ENCODE results near the gene SPTB. TPM values are rescaled to one million over a fixed set of nuclear protein-coding genes. Genes with fewer than 3 reads are reported as not detected.

SPTB gene
- total RNA-seq, 2 experiments from 2014 or later, result 0.31 to 0.32 TPM

- peaks cover 5% of the 10 kb centered on the region for H3K4me1 Mint-ChIP-seq
- DNase-seq, result no peak
- no peak overlapping the region for H3K4me3 Mint-ChIP-seq
- H3K36me3 Mint-ChIP-seq, result no peaks in the 10 kb centered on the region
- no peak overlapping the region for H3K27ac Mint-ChIP-seq
- peaks cover 6% of the 10 kb centered on the region for H3K27me3 Mint-ChIP-seq
- peaks cover 6% of the 10 kb centered on the region for H3K9me3 Mint-ChIP-seq
These were observed 160.9 kb downstream of the SPTB start for GRCh38 chr14:64718762-64719161.

GRCh38 chr14:64717870-64718269 lies 161.8 kb downstream of the SPTB start:
- Mint-ChIP-seq H3K36me3 (no peaks in the 10 kb centered on the region), H3K27me3 (peaks cover 6% of the 10 kb centered on the region), H3K9me3 (peaks cover 14% of the 10 kb centered on the region), H3K4me1 (peaks cover 4% of the 10 kb centered on the region), H3K4me3 (no peak overlapping the region), H3K27ac (no peak overlapping the region)
- DNase-seq, result no peak

- DNase-seq, result no peak
- peaks cover 11% of the 10 kb centered on the region for H3K27me3 Mint-ChIP-seq
- no peaks in the 10 kb centered on the region for H3K36me3 Mint-ChIP-seq
- H3K27ac Mint-ChIP-seq, result no peak overlapping the region
- no peaks in the 10 kb centered on the region for H3K4me1 Mint-ChIP-seq
- no peak overlapping the region for H3K4me3 Mint-ChIP-seq
- peaks cover 18% of the 10 kb centered on the region for H3K9me3 Mint-ChIP-seq
These were observed 163.9 kb downstream of the SPTB start for GRCh38 chr14:64715628-64716412.

GRCh38 chr14:64715146-64715627 lies 164.5 kb downstream of the SPTB start:
- no peaks in the 10 kb centered on the region for H3K4me1 Mint-ChIP-seq
- H3K27me3 Mint-ChIP-seq, result peaks cover 11% of the 10 kb centered on the region
- H3K27ac Mint-ChIP-seq, result no peak overlapping the region
- H3K36me3 Mint-ChIP-seq, result no peaks in the 10 kb centered on the region
- DNase-seq, result no peak
- H3K9me3 Mint-ChIP-seq, result peaks cover 18% of the 10 kb centered on the region
- H3K4me3 Mint-ChIP-seq, result no peak overlapping the region

- no peak overlapping the region for H3K4me3 Mint-ChIP-seq
- peaks cover 18% of the 10 kb centered on the region for H3K9me3 Mint-ChIP-seq
- H3K27ac Mint-ChIP-seq, result no peak overlapping the region
- no peaks in the 10 kb centered on the region for H3K4me1 Mint-ChIP-seq
- DNase-seq, result no peak
- no peaks in the 10 kb centered on the region for H3K36me3 Mint-ChIP-seq
- H3K27me3 Mint-ChIP-seq, result peaks cover 11% of the 10 kb centered on the region
These were observed 165.2 kb downstream of the SPTB start for GRCh38 chr14:64714432-64715025.

GRCh38 chr14:64713677-64714076 lies 166.0 kb downstream of the SPTB start:
- Mint-ChIP-seq H3K4me3 (no peak overlapping the region), H3K27me3 (peaks cover 20% of the 10 kb centered on the region), H3K27ac (no peak overlapping the region), H3K4me1 (peaks cover 4% of the 10 kb centered on the region), H3K36me3 (no peaks in the 10 kb centered on the region), H3K9me3 (peaks cover 18% of the 10 kb centered on the region)
- DNase-seq, result no peak

GRCh38 chr14:64711039-64711438 lies 168.7 kb downstream of the SPTB start:
- Mint-ChIP-seq H3K36me3 (no peaks in the 10 kb centered on the region), H3K4me1 (peaks cover 10% of the 10 kb centered on the region), H3K4me3 (no peak overlapping the region), H3K9me3 (peaks cover 18% of the 10 kb centered on the region), H3K27ac (no peak overlapping the region), H3K27me3 (peaks cover 38% of the 10 kb centered on the region)
- no peak for DNase-seq

GRCh38 chr14:64709126-64709525 lies 170.6 kb downstream of the SPTB start:
- no peak for DNase-seq
- H3K9me3 Mint-ChIP-seq, result peaks cover 14% of the 10 kb centered on the region
- H3K4me1 Mint-ChIP-seq, result peaks cover 15% of the 10 kb centered on the region
- no peak overlapping the region for H3K4me3 Mint-ChIP-seq
- H3K27ac Mint-ChIP-seq, result no peak overlapping the region
- peaks cover 49% of the 10 kb centered on the region for H3K27me3 Mint-ChIP-seq
- no peaks in the 10 kb centered on the region for H3K36me3 Mint-ChIP-seq

- Mint-ChIP-seq H3K36me3 (no peaks in the 10 kb centered on the region), H3K27ac (peak overlapping the region; percentile 38), H3K9me3 (peaks cover 9% of the 10 kb centered on the region), H3K4me3 (no peak overlapping the region), H3K4me1 (peaks cover 21% of the 10 kb centered on the region), H3K27me3 (peaks cover 56% of the 10 kb centered on the region)
- no peak for DNase-seq
These were observed 171.3 kb downstream of the SPTB start for GRCh38 chr14:64708148-64709004.

GRCh38 chr14:64707661-64708060 lies 172.0 kb downstream of the SPTB start:
- H3K27ac Mint-ChIP-seq, result no peak overlapping the region
- peaks cover 25% of the 10 kb centered on the region for H3K4me1 Mint-ChIP-seq
- no peak for DNase-seq
- H3K27me3 Mint-ChIP-seq, result peaks cover 60% of the 10 kb centered on the region
- H3K9me3 Mint-ChIP-seq, result peaks cover 3% of the 10 kb centered on the region
- H3K4me3 Mint-ChIP-seq, result no peak overlapping the region
- H3K36me3 Mint-ChIP-seq, result no peaks in the 10 kb centered on the region

GRCh38 chr14:64706593-64707193 lies 173.0 kb downstream of the SPTB start:
- H3K9me3 Mint-ChIP-seq, result no peaks in the 10 kb centered on the region

GRCh38 chr14:64706119-64706592 lies 173.6 kb downstream of the SPTB start:
- Mint-ChIP-seq H3K4me1 (peaks cover 25% of the 10 kb centered on the region), H3K9me3 (no peaks in the 10 kb centered on the region), H3K36me3 (no peaks in the 10 kb centered on the region), H3K4me3 (no peak overlapping the region), H3K27me3 (peaks cover 71% of the 10 kb centered on the region), H3K27ac (no peak overlapping the region)
- no peak for DNase-seq

More at GRCh38 chr14:64706593-64707193, 173.0 kb downstream of the SPTB start:
- no peak for DNase-seq
- H3K4me3 Mint-ChIP-seq, result no peak overlapping the region
- peaks cover 25% of the 10 kb centered on the region for H3K4me1 Mint-ChIP-seq
- no peaks in the 10 kb centered on the region for H3K36me3 Mint-ChIP-seq
- H3K27ac Mint-ChIP-seq, result no peak overlapping the region
- H3K27me3 Mint-ChIP-seq, result peaks cover 66% of the 10 kb centered on the region

- Mint-ChIP-seq H3K27ac (no peak overlapping the region), H3K9me3 (no peaks in the 10 kb centered on the region), H3K4me1 (peaks cover 25% of the 10 kb centered on the region), H3K27me3 (peaks cover 77% of the 10 kb centered on the region), H3K4me3 (peak overlapping the region; percentile 42), H3K36me3 (no peaks in the 10 kb centered on the region)
- no peak for DNase-seq
These were observed 174.2 kb downstream of the SPTB start for GRCh38 chr14:64705381-64706118.

- Mint-ChIP-seq H3K27me3 (peaks cover 84% of the 10 kb centered on the region), H3K27ac (no peak overlapping the region), H3K4me3 (peak overlapping the region; percentile 42), H3K36me3 (no peaks in the 10 kb centered on the region), H3K4me1 (peaks cover 25% of the 10 kb centered on the region), H3K9me3 (no peaks in the 10 kb centered on the region)
- DNase-seq, result peak; percentile 7
These were observed 174.8 kb downstream of the SPTB start for GRCh38 chr14:64704743-64705380.
